Measurements from ENCODE around the gene ROR1. TPM values are rescaled to one million over a fixed set of nuclear protein-coding genes. Genes with fewer than 3 reads are reported as not detected.

Gene ROR1
- polyA plus RNA-seq, 1 donor = 8.8 TPM

- DNase-seq (ENCODE audit: low read depth) = no peak
Measured at GRCh38 chr1:64055310-64055709, 281.5 kb downstream of the ROR1 start.

- DNase-seq (ENCODE audit: low read depth) = no peak
Measured at GRCh38 chr1:64059556-64059955, 285.7 kb downstream of the ROR1 start.

- DNase-seq (ENCODE audit: low read depth) = no peak
Measured at GRCh38 chr1:64060611-64061302, 286.9 kb downstream of the ROR1 start.

- DNase-seq (ENCODE audit: low read depth) = no peak
Measured at GRCh38 chr1:64061430-64062104, 287.8 kb downstream of the ROR1 start.

- DNase-seq (ENCODE audit: low read depth) = no peak
Measured at GRCh38 chr1:64062529-64062928, 288.7 kb downstream of the ROR1 start.

GRCh38 chr1:64062941-64063581 is 289.2 kb downstream of the ROR1 start:
- DNase-seq (ENCODE audit: low read depth) = no peak

GRCh38 chr1:64065571-64065970 is 291.8 kb downstream of the ROR1 start:
- no peak for DNase-seq (ENCODE audit: low read depth)

GRCh38 chr1:64072089-64072793 is 298.4 kb downstream of the ROR1 start:
- DNase-seq (ENCODE audit: low read depth) = no peak

- DNase-seq (ENCODE audit: low read depth) = no peak
Measured at GRCh38 chr1:64073705-64074104, 299.9 kb downstream of the ROR1 start.

- DNase-seq (ENCODE audit: low read depth) = no peak
Measured at GRCh38 chr1:64074767-64075166, 300.9 kb downstream of the ROR1 start.

GRCh38 chr1:64077281-64077940 is 303.6 kb downstream of the ROR1 start:
- DNase-seq (ENCODE audit: low read depth) = no peak

GRCh38 chr1:64080941-64081562 is 307.2 kb downstream of the ROR1 start:
- DNase-seq (ENCODE audit: low read depth) = no peak

- DNase-seq (ENCODE audit: low read depth) = no peak
Measured at GRCh38 chr1:64082459-64082858, 308.6 kb downstream of the ROR1 start.

- no peak for DNase-seq (ENCODE audit: low read depth)
Measured at GRCh38 chr1:64084451-64084850, 310.6 kb downstream of the ROR1 start.

GRCh38 chr1:64087768-64088167 is 314.0 kb downstream of the ROR1 start:
- DNase-seq (ENCODE audit: low read depth) = no peak

GRCh38 chr1:64090436-64090835 is 316.6 kb downstream of the ROR1 start:
- DNase-seq (ENCODE audit: low read depth) = no peak

GRCh38 chr1:64092851-64093371 is 319.1 kb downstream of the ROR1 start:
- DNase-seq (ENCODE audit: low read depth) = no peak

GRCh38 chr1:64093941-64094340 is 320.1 kb downstream of the ROR1 start:
- no peak for DNase-seq (ENCODE audit: low read depth)

- DNase-seq (ENCODE audit: low read depth) = no peak
Measured at GRCh38 chr1:64095832-64096231, 322.0 kb downstream of the ROR1 start.

- no peak for DNase-seq (ENCODE audit: low read depth)
Measured at GRCh38 chr1:64097859-64098258, 324.0 kb downstream of the ROR1 start.

- DNase-seq (ENCODE audit: low read depth) = no peak
Measured at GRCh38 chr1:64098436-64098835, 324.6 kb downstream of the ROR1 start.

Data from forelimb muscle (tissue), 1 donor.